Stomach (tissue), 9 donors: ENCODE measurements around the gene TARBP1. TPM values are rescaled to one million over a fixed set of nuclear protein-coding genes. Genes with fewer than 3 reads are reported as not detected.

Source experiments
- DNase-seq, 2 donors: peaks; one replicate each; pipeline versions ENCODE4 v3.0.0 to v3.0.0-alpha.2; 2013 to 2019
- H3K27ac ChIP-seq, 5 donors: fragments of 200-600 bp in 4 of 5; sonication (generic) in 4 of 5; one replicate each; pipeline ENCODE4 v1.5.1; 2013 to 2019; ENCODE audit warnings: mild to moderate bottlenecking in 1 of 5, moderate library complexity in 1 of 5
- H3K27me3 ChIP-seq, 3 donors: fragments of 200-600 bp; sonication (generic); one replicate each; pipeline ENCODE4 v1.5.1; 2017 to 2019; ENCODE audit warnings: mixed run types in 1 of 3
- H3K36me3 ChIP-seq, 4 donors: fragments of 200-600 bp; sonication (generic); 1 replicate in 3 of 4; 2 replicates in 1 of 4; pipeline ENCODE4 v1.5.1; 2016 to 2019
- H3K4me1 ChIP-seq, 4 donors: fragments of 200-600 bp; sonication (generic); one replicate each; pipeline ENCODE4 v1.5.1; 2016 to 2019
- H3K4me3 ChIP-seq, 4 donors: fragments of 200-600 bp; sonication (generic) in 3 of 4; one replicate each; pipeline ENCODE4 v1.5.1; 2016 to 2019; ENCODE audit warnings: mild to moderate bottlenecking in 1 of 4
- H3K9me3 ChIP-seq, 4 donors: fragments of 200-600 bp; sonication (generic); one replicate each; pipeline ENCODE4 v1.5.1; 2016 to 2019
- EP300 ChIP-seq: sonication (generic); formaldehyde crosslinking; IDR thresholded peaks from one replicate; pipeline ENCODE4 v1.6.1; 2017; ENCODE audit warnings: antibody characterized with exemption
- POLR2A ChIP-seq, 4 donors: fragments of 450-650 bp; IDR thresholded peaks; one replicate each; pipeline ENCODE4 v1.6.1; 2016; ENCODE audit warnings: antibody characterized with exemption in 4 of 4, control low read depth in 2 of 4, mild to moderate bottlenecking in 1 of 4, moderate library complexity in 1 of 4
- POLR2AphosphoS5 ChIP-seq, 3 donors: sonication (generic); formaldehyde crosslinking; IDR thresholded peaks; one replicate each; pipeline ENCODE4 v1.6.1; 2016; ENCODE audit warnings: antibody characterized with exemption in 3 of 3
- WGBS, 5 donors: extraction: QIAGEN DNeasy Blood & Tissue Kit in 3 of 5; methylation state at CpG; one replicate each; pipeline versions ENCODE4 v1.1.5 to v1.1.7; 2013 to 2018; 5-methylcytosine and 5-hydroxymethylcytosine counted together
- intact Hi-C: fragments of 100-400 bp; cut with DNase I; formaldehyde crosslinking; loops from one replicate; pipeline ENCODE4 v1.15.1; 2023; ENCODE audit warnings: low total_unique reads
- polyA plus RNA-seq, 3 donors: library from polyadenylated mRNA; stranded (reverse); fragments of 200-250 nt; gene quantifications; one replicate each; pipeline ENCODE4 v1.2.3, GENCODE V29; 2013
- total RNA-seq, 5 donors: library from RNA; depleted of rRNA; stranded (reverse); fragments of >200 nt; gene quantifications; one replicate each; pipeline versions ENCODE4 v1.1.0 to v1.2.3, GENCODE V29; 2014 to 2016
- TF ChIP-seq, protein P1 (sequence below), 7 experiments: fragments of 450-650 bp in 4 of 7; fragments of 200-600 bp in 3 of 7; sonication (generic) in 3 of 7; IDR thresholded peaks; one replicate each; pipeline ENCODE4 v1.5.1; 2016 to 2019; ENCODE audit warnings: antibody characterized with exemption in 7 of 7, control low read depth in 2 of 7, mild to moderate bottlenecking in 1 of 7
- donor health status: healthy with polysubstance abuse.
- donor health status: Bipolar disorder and iron deficiency.
- donor health status: healthy.

TARBP1 gene
- total and polyA plus RNA-seq, 8 donors: 5.7 to 63.2 (median 30.3) TPM

DNA sequence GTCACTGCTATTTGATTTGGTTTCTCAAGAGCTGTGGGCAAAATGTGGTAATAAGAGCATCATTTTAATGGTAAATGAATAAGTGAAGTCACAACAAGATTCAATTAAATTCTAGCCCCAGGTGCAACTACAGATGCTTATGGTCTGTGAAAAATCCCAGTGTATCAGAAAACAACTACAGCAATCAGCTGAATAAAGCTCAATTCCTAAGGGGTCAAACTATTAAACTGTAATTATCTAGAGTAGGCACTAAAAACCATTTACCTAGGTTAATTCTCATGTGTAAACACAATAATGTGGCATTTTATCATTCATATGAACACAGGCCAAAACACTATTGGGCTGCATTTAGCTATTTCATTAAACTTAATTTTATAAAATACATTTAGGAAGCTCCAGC is 9.6 kb downstream of the TARBP1 start:
- TF ChIP-seq, protein P1, sequence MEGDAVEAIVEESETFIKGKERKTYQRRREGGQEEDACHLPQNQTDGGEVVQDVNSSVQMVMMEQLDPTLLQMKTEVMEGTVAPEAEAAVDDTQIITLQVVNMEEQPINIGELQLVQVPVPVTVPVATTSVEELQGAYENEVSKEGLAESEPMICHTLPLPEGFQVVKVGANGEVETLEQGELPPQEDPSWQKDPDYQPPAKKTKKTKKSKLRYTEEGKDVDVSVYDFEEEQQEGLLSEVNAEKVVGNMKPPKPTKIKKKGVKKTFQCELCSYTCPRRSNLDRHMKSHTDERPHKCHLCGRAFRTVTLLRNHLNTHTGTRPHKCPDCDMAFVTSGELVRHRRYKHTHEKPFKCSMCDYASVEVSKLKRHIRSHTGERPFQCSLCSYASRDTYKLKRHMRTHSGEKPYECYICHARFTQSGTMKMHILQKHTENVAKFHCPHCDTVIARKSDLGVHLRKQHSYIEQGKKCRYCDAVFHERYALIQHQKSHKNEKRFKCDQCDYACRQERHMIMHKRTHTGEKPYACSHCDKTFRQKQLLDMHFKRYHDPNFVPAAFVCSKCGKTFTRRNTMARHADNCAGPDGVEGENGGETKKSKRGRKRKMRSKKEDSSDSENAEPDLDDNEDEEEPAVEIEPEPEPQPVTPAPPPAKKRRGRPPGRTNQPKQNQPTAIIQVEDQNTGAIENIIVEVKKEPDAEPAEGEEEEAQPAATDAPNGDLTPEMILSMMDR (IDR thresholded peaks at IDR 0.05): no peak
- TF ChIP-seq POLR2A (IDR thresholded peaks at IDR 0.05) (no peak), EP300 (no peak), POLR2AphosphoS5 (IDR thresholded peaks at IDR 0.05) (no peak)
- H3K27ac ChIP-seq: no peak overlapping the region
- no peak overlapping the region for H3K4me3 ChIP-seq
- peaks cover 0 to 40% (median 33%) of the 10 kb centered on the region in 4 donors for H3K36me3 ChIP-seq
- intact Hi-C loops: no loop called here
- no peaks in the 10 kb centered on the region for H3K9me3 ChIP-seq
- DNase-seq: no peak
- no peaks in the 10 kb centered on the region for H3K27me3 ChIP-seq
- H3K4me1 ChIP-seq: peaks cover 0 to 2% (median 0%) of the 10 kb centered on the region in 4 donors

DNA sequence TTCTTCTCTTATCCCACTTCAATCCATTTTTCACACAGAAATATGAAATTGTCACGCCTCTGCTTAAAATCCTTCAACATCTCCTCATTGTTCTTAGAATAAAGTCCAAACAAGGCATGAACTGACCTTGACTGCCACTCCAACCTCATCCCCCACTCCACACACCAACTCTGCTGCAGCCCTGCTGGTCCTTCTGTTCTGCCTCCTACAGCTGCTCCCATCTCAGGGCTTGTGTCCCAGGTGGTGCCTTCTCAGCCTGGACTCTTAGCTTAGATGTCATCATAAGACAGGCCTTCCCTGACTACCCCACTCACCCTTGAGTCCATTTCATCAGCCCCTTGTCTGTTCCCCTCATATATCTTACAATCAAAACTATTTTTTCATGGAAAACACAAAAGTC is 10.4 kb downstream of the TARBP1 start:
- no peak for DNase-seq
- WGBS, 5 donors: 89 to 100% (median 97%) methylated on average over 1 of the region's 1 CpG
- H3K27ac ChIP-seq: no peak overlapping the region
- H3K4me3 ChIP-seq: no peak overlapping the region
- H3K9me3 ChIP-seq: no peaks in the 10 kb centered on the region
- H3K4me1 ChIP-seq: no peaks in the 10 kb centered on the region
- intact Hi-C loops: no loop called here
- TF ChIP-seq EP300 (no peak), POLR2AphosphoS5 (IDR thresholded peaks at IDR 0.05) (no peak), POLR2A (IDR thresholded peaks at IDR 0.05) (no peak)
- TF ChIP-seq, protein P1 (IDR thresholded peaks at IDR 0.05): no peak
- peaks cover 0 to 43% (median 37%) of the 10 kb centered on the region in 4 donors for H3K36me3 ChIP-seq
- no peaks in the 10 kb centered on the region for H3K27me3 ChIP-seq

DNA sequence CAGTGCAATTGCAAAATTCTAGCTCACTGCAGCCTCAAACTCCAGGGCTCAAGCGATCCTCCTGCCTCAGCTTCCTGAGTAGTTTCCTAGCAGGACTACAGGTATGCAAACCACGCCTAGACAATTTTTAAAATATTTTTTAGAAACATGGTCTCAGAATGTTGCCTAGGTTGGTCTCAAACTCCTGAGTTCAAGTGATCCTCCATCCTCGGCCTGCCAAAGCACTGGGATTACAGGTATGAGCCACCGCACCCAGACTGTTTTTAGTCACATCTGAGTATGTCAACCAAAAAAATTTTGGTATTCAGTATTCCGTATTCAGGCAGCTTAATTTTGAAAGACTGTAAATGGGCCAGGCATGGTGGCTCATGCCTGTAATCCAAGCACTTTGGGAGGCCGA is 11.2 kb downstream of the TARBP1 start:
- TF ChIP-seq POLR2A (IDR thresholded peaks at IDR 0.05) (no peak), POLR2AphosphoS5 (IDR thresholded peaks at IDR 0.05) (no peak), EP300 (no peak)
- TF ChIP-seq, protein P1 (IDR thresholded peaks at IDR 0.05): no peak
- 79 to 95% (median 87%) methylated on average over 6 of the region's 6 CpGs for WGBS, 5 donors

DNA sequence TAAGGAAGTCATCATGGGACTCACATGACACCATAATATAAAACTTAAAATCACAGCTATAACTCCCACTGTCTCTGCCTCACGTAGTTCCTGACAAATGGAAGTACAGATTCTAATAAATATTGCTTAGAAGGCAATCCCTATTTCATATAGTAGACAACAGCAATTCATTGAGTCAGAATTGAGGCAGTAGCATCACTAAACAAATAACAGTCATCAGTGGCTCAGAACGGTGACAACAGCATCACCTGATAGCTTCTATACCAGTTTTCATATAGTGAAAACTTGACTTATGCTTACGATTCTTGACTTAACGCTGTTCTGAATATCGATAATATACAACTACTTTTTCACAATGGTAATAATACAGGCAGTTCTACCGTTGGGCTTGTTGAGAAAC is 12.0 kb downstream of the TARBP1 start:
- H3K4me1 ChIP-seq: no peaks in the 10 kb centered on the region
- TF ChIP-seq POLR2A (IDR thresholded peaks at IDR 0.05) (no peak), EP300 (no peak), POLR2AphosphoS5 (IDR thresholded peaks at IDR 0.05) (no peak)
- TF ChIP-seq, protein P1 (IDR thresholded peaks at IDR 0.05): no peak
- H3K4me3 ChIP-seq: no peak overlapping the region
- H3K36me3 ChIP-seq: peaks cover 0 to 51% (median 44%) of the 10 kb centered on the region in 4 donors
- no peaks in the 10 kb centered on the region for H3K9me3 ChIP-seq
- H3K27ac ChIP-seq: no peak overlapping the region
- no peaks in the 10 kb centered on the region for H3K27me3 ChIP-seq
- 96 to 99% (median 97%) methylated on average over 6 of the region's 6 CpGs for WGBS, 5 donors
- no peak for DNase-seq
- intact Hi-C loops: no loop called here

More for the DNA sequence above, 11.2 kb downstream of the TARBP1 start:
- Histone ChIP-seq H3K9me3 (no peaks in the 10 kb centered on the region), H3K4me1 (no peaks in the 10 kb centered on the region), H3K27me3 (no peaks in the 10 kb centered on the region), H3K36me3 (peaks cover 0 to 46% (median 40%) of the 10 kb centered on the region in 4 donors), H3K4me3 (no peak overlapping the region), H3K27ac (no peak overlapping the region)
- no peak for DNase-seq
- intact Hi-C loops: no loop called here
